OCI-LY7 (cell line): ENCODE data around the gene CRACDL. TPM values are rescaled to one million over a fixed set of nuclear protein-coding genes. Genes with fewer than 3 reads are reported as not detected.

ENCODE experiments used
- BruUV-seq: library from RNA; stranded (reverse); fragments of 400-500 nt; replicated peaks from 2 replicates; lab custom pipeline; 2021; lab: Mats Ljungman, UMichigan
- CTCF ChIA-PET: fragments of 300-600 bp; sonication (Branson Sonifier 250); formaldehyde crosslinking; loops from one replicate; lab custom pipeline; 2022; ENCODE audit warnings: antibody characterized with exemption; ENCODE audit not compliant: unreplicated experiment; lab: Charles Lee
- POLR2A ChIA-PET: fragments of 300-600 bp; sonication (Branson Sonifier 250); formaldehyde crosslinking; loops from one replicate; lab custom pipeline; 2022; ENCODE audit warnings: antibody characterized with exemption; lab: Charles Lee
- DNase-seq: peaks from one replicate; pipeline ENCODE4 v3.0.0-alpha.2; 2015; ENCODE audit warnings: low spot score
- H2AFZ ChIP-seq: fragments of 200-600 bp; sonication (generic), shearing (Covaris generic); 2 replicates; pipeline ENCODE4 v1.6.1; 2014; ENCODE audit warnings: mild to moderate bottlenecking, antibody characterized with exemption, low read length, moderate library complexity
- H3K27ac ChIP-seq: fragments of 200-600 bp; sonication (generic); 2 replicates; pipeline ENCODE4 v1.5.1; 2014; ENCODE audit warnings: mixed run types, low read depth, mild to moderate bottlenecking, moderate library complexity, low read length, inconsistent platforms; ENCODE audit not compliant: poor library complexity, severe bottlenecking
- H3K36me3 ChIP-seq: fragments of 200-600 bp; sonication (generic); 2 replicates; pipeline ENCODE4 v1.6.1; 2014; ENCODE audit warnings: mild to moderate bottlenecking, antibody characterized with exemption, low read length, moderate library complexity, mixed read lengths; ENCODE audit not compliant: insufficient read depth
- H3K4me1 ChIP-seq: fragments of 200-600 bp; sonication (generic); 2 replicates; pipeline ENCODE4 v1.5.1; 2014; ENCODE audit warnings: mild to moderate bottlenecking, low read length; ENCODE audit not compliant: insufficient read depth, poor library complexity, severe bottlenecking
- H3K4me2 ChIP-seq: fragments of 200-600 bp; sonication (generic); 2 replicates; pipeline ENCODE4 v1.6.1; 2014; ENCODE audit warnings: mild to moderate bottlenecking, low read length
- H3K4me3 ChIP-seq: fragments of 200-600 bp; sonication (generic); 2 replicates; pipeline ENCODE4 v1.5.1; 2014; ENCODE audit warnings: mild to moderate bottlenecking, low read depth, low read length; ENCODE audit not compliant: poor library complexity, severe bottlenecking
- H3K79me2 ChIP-seq: fragments of 200-600 bp; sonication (generic); 2 replicates; pipeline ENCODE4 v1.6.1; 2016; ENCODE audit warnings: low read depth, mild to moderate bottlenecking, low read length, moderate library complexity, mixed read lengths; ENCODE audit not compliant: insufficient read depth
- H3K9me2 ChIP-seq: fragments of 200-600 bp; sonication (generic); 2 replicates; pipeline ENCODE4 v1.6.1; 2016; ENCODE audit warnings: mild to moderate bottlenecking, low read length, mixed read lengths; ENCODE audit not compliant: insufficient read depth
- H3K9me3 ChIP-seq: fragments of 200-600 bp; sonication (generic); 2 replicates; pipeline ENCODE4 v1.6.1; 2014; ENCODE audit warnings: mild to moderate bottlenecking, mixed run types, low read length, mixed read lengths
- H4K20me1 ChIP-seq: fragments of 200-600 bp; sonication (generic); 2 replicates; pipeline ENCODE4 v1.6.1; 2014; ENCODE audit warnings: mild to moderate bottlenecking, antibody characterized with exemption, low read length, moderate library complexity, mixed read lengths; ENCODE audit not compliant: insufficient read depth
- EZH2phosphoT487 ChIP-seq: fragments of 200-600 bp; sonication (generic); IDR thresholded peaks from 2 replicates; pipeline ENCODE4 v1.6.1; 2018; ENCODE audit warnings: low read depth, borderline replicate concordance, mild to moderate bottlenecking, mixed run types, antibody characterized with exemption, low read length, moderate library complexity, mixed read lengths
- intact Hi-C: fragments of 100-400 bp; cut with micrococcal nuclease; formaldehyde crosslinking; loops from one replicate; pipeline ENCODE4 v1.10.0; 2022; ENCODE audit not compliant: unreplicated experiment
- total RNA-seq, 2 experiments: library from RNA; depleted of rRNA in 1 of 2; stranded (reverse); fragments of >200 nt in 1 of 2; shearing (Covaris generic) in 1 of 2; gene quantifications; 2 replicates each; pipeline ENCODE4 v1.2.3, GENCODE V29; 2014 to 2022
- TF ChIP-seq, protein P1 (sequence below): fragments of 200-600 bp; sonication (generic); conservative IDR thresholded peaks from 2 replicates; pipeline ENCODE4 v1.5.1; 2014; ENCODE audit warnings: mild to moderate bottlenecking, antibody characterized with exemption, low read length, moderate library complexity, mixed read lengths

CRACDL gene
- total RNA-seq, 2 experiments from 2014 or later = 0.03 to 0.13 TPM

- Histone ChIP-seq H2AFZ (no peak overlapping the region), H3K4me3 (no peak overlapping the region), H3K9me3 (no peaks in the 10 kb centered on the region), H3K9me2 (no peaks in the 10 kb centered on the region), H3K27ac (no peak overlapping the region), H3K4me2 (no peak overlapping the region), H3K79me2 (no peaks in the 10 kb centered on the region), H3K4me1 (no peaks in the 10 kb centered on the region), H3K36me3 (no peaks in the 10 kb centered on the region), H4K20me1 (no peaks in the 10 kb centered on the region)
- no peak for TF ChIP-seq EZH2phosphoT487
- TF ChIP-seq, protein P1, sequence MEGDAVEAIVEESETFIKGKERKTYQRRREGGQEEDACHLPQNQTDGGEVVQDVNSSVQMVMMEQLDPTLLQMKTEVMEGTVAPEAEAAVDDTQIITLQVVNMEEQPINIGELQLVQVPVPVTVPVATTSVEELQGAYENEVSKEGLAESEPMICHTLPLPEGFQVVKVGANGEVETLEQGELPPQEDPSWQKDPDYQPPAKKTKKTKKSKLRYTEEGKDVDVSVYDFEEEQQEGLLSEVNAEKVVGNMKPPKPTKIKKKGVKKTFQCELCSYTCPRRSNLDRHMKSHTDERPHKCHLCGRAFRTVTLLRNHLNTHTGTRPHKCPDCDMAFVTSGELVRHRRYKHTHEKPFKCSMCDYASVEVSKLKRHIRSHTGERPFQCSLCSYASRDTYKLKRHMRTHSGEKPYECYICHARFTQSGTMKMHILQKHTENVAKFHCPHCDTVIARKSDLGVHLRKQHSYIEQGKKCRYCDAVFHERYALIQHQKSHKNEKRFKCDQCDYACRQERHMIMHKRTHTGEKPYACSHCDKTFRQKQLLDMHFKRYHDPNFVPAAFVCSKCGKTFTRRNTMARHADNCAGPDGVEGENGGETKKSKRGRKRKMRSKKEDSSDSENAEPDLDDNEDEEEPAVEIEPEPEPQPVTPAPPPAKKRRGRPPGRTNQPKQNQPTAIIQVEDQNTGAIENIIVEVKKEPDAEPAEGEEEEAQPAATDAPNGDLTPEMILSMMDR = no peak
- ChIA-PET CTCF (no interaction called here), POLR2A (no interaction called here)
- intact Hi-C loops = loop anchor here (5.0 kb wide), 1 partner anchor 184 kb away; no protein-coding TSS in a partner anchor
- BruUV-seq = no TSS peak
- no peak for DNase-seq
Observed at GRCh38 chr2:98882971-98883779, 52.9 kb downstream of the CRACDL start.

DNA sequence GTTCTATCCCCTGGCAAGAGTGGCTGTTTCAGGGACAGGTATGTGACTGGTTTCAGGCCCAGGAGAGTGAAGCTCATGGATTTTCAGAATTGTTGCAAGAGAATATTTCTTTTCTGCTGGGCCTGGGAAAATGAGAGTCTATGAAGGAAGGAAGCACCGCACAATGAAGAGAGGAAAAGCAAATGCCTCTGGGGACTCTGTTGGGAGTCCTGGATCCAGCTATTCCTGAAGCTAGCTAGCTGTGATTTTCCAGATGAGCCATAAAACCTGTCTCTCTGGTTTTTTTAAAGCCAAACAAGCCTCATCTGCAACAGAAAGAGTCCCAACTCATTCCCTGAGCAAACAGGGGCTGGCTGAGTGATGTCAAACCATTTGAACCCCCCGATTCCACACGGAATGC is 53.7 kb downstream of the CRACDL start:
- Histone ChIP-seq H3K27ac (no peak overlapping the region), H3K4me2 (no peak overlapping the region), H3K4me1 (no peaks in the 10 kb centered on the region), H3K9me3 (no peaks in the 10 kb centered on the region), H3K4me3 (no peak overlapping the region), H2AFZ (no peak overlapping the region), H3K9me2 (no peaks in the 10 kb centered on the region), H3K36me3 (no peaks in the 10 kb centered on the region), H4K20me1 (no peaks in the 10 kb centered on the region), H3K79me2 (no peaks in the 10 kb centered on the region)
- no peak for DNase-seq
- intact Hi-C loops = loop anchor here (5.0 kb wide), 1 partner anchor 185 kb away; no protein-coding TSS in a partner anchor
- no TSS peak for BruUV-seq
- CTCF ChIA-PET = no interaction called here
- no peak for TF ChIP-seq EZH2phosphoT487
- POLR2A ChIA-PET = interaction anchor here (0.7 to 0.8 kb wide), 2 partner anchors 28 to 404 kb away, joined by 3 read pairs; no protein-coding TSS in a partner anchor

- Histone ChIP-seq H3K79me2 (no peaks in the 10 kb centered on the region), H3K4me1 (no peaks in the 10 kb centered on the region), H2AFZ (no peak overlapping the region), H3K4me3 (no peak overlapping the region), H3K27ac (no peak overlapping the region), H3K36me3 (no peaks in the 10 kb centered on the region), H3K9me3 (no peaks in the 10 kb centered on the region), H3K9me2 (no peaks in the 10 kb centered on the region), H3K4me2 (no peak overlapping the region), H4K20me1 (no peaks in the 10 kb centered on the region)
- CTCF ChIA-PET = no interaction called here
- DNase-seq = no peak
- intact Hi-C loops = loop anchor here (5.0 kb wide), 1 partner anchor 186 kb away; no protein-coding TSS in a partner anchor
- no TSS peak for BruUV-seq
- TF ChIP-seq, protein P1 = no peak
- no peak for TF ChIP-seq EZH2phosphoT487
- POLR2A ChIA-PET = interaction anchor here (0.6 kb wide), 1 partner anchor 198 kb away, joined by 4 read pairs; no protein-coding TSS in a partner anchor
Observed at GRCh38 chr2:98881153-98881650, 54.8 kb downstream of the CRACDL start.
